IMR-90 (cell line): ENCODE data around the gene WDR48. TPM values are rescaled to one million over a fixed set of nuclear protein-coding genes. Genes with fewer than 3 reads are reported as not detected.

Experiments used
- ATAC-seq: fragments of 200-7000 bp; cut with Tn5 transposase; 2 replicates; pipeline ENCODE4 v1.9.1; 2020; ENCODE audit warnings: low read depth, mild to moderate bottlenecking, moderate library complexity
- BruUV-seq: library from RNA; stranded (reverse); fragments of 400-500 nt; replicated peaks from 2 replicates; lab custom pipeline; 2021; lab: Mats Ljungman, UMichigan
- CTCF ChIA-PET: fragments of 300-600 bp; formaldehyde crosslinking; extraction: SDS; loops from one replicate; lab custom pipeline; 2021; ENCODE audit warnings: antibody characterized with exemption; lab: Yijun Ruan, JAX
- POLR2A ChIA-PET: fragments of 300-600 bp; sonication (Branson Sonifier 250); formaldehyde crosslinking; loops from one replicate; lab custom pipeline; 2022; ENCODE audit warnings: antibody characterized with exemption; ENCODE audit not compliant: unreplicated experiment; lab: Charles Lee
- DNase-seq: peaks from one replicate; pipeline ENCODE4 v3.0.0; 2013
- H2AFZ ChIP-seq: replicated peaks from 2 replicates; pipeline ENCODE3; 2013; ENCODE audit warnings: low read length, mild to moderate bottlenecking; ENCODE audit not compliant: poor library complexity
- H2AK5ac ChIP-seq: 2 replicates; pipeline ENCODE4 v1.6.1; 2013; ENCODE audit warnings: low read depth, low read length, inconsistent platforms
- H2AK9ac ChIP-seq: replicated peaks from 2 replicates; pipeline ENCODE3; 2013; ENCODE audit warnings: mild to moderate bottlenecking, low read depth, low read length, moderate library complexity; ENCODE audit not compliant: poor library complexity
- H2BK120ac ChIP-seq: 2 replicates; pipeline ENCODE4 v1.6.1; 2013; ENCODE audit warnings: low read depth, low read length, inconsistent platforms
- H2BK15ac ChIP-seq: 3 replicates; pipeline ENCODE4 v1.6.1; 2013; ENCODE audit warnings: low read depth, low read length, inconsistent platforms
- H2BK20ac ChIP-seq: 2 replicates; pipeline ENCODE4 v1.6.1; 2013; ENCODE audit warnings: low read depth, mild to moderate bottlenecking, inconsistent platforms, low read length, moderate library complexity
- H2BK5ac ChIP-seq: 2 replicates; pipeline ENCODE4 v1.6.1; 2013; ENCODE audit warnings: mild to moderate bottlenecking, low read depth, low read length, inconsistent platforms; ENCODE audit not compliant: poor library complexity, severe bottlenecking
- H3K14ac ChIP-seq: replicated peaks from 2 replicates; pipeline ENCODE4 v1.6.1; 2013; ENCODE audit warnings: low read depth, low read length, inconsistent platforms
- H3K18ac ChIP-seq: 2 replicates; pipeline ENCODE4 v1.6.1; 2013; ENCODE audit warnings: low read depth, low read length, control low read depth
- H3K23ac ChIP-seq: 2 replicates; pipeline ENCODE4 v1.6.1; 2013; ENCODE audit warnings: low read depth, low read length, inconsistent platforms
- H3K27ac ChIP-seq: 2 replicates; pipeline ENCODE4 v1.5.1; 2013; ENCODE audit warnings: mild to moderate bottlenecking, control low read depth, low read length; ENCODE audit not compliant: insufficient read depth
- H3K27me3 ChIP-seq: 2 replicates; pipeline ENCODE4 v1.6.1; 2013; ENCODE audit warnings: low read length; ENCODE audit not compliant: control insufficient read depth, insufficient read depth
- H3K36me3 ChIP-seq: 2 replicates; pipeline ENCODE4 v1.6.1; 2013; ENCODE audit warnings: low read length, mixed read lengths; ENCODE audit not compliant: control insufficient read depth, insufficient read depth
- H3K4ac ChIP-seq: 2 replicates; pipeline ENCODE4 v1.6.1; 2013; ENCODE audit warnings: low read depth, low read length, inconsistent platforms
- H3K4me1 ChIP-seq: 2 replicates; pipeline ENCODE4 v1.6.1; 2013; ENCODE audit warnings: low read length, mixed read lengths; ENCODE audit not compliant: control insufficient read depth, insufficient read depth
- H3K4me2 ChIP-seq: 2 replicates; pipeline ENCODE4 v1.6.1; 2013; ENCODE audit warnings: low read depth, mild to moderate bottlenecking, control low read depth, low read length, moderate library complexity
- H3K4me3 ChIP-seq: 2 replicates; pipeline ENCODE4 v1.5.1; 2013; ENCODE audit warnings: low read depth, mild to moderate bottlenecking, control low read depth, low read length, moderate library complexity; ENCODE audit not compliant: insufficient read depth
- H3K56ac ChIP-seq: 2 replicates; pipeline ENCODE4 v1.6.1; 2013; ENCODE audit warnings: low read length, inconsistent platforms; ENCODE audit not compliant: insufficient read depth; ENCODE audit errors: extremely low read depth
- H3K79me1 ChIP-seq, 2 experiments: 2 replicates each; pipeline ENCODE4 v1.6.1; 2013; ENCODE audit warnings: low read length in 2 of 2, inconsistent platforms in 1 of 2, low read depth in 1 of 2
- H3K9ac ChIP-seq: 2 replicates; pipeline ENCODE4 v1.6.1; 2013; ENCODE audit warnings: low read depth, low read length, control low read depth
- H3K9me1 ChIP-seq: 2 replicates; pipeline ENCODE4 v1.6.1; 2013; ENCODE audit warnings: low read length, inconsistent platforms; ENCODE audit not compliant: insufficient read depth
- H3K9me3 ChIP-seq: 2 replicates; pipeline ENCODE4 v1.6.1; 2013; ENCODE audit warnings: low read length; ENCODE audit not compliant: control insufficient read depth, insufficient read depth
- H4K20me1 ChIP-seq: 2 replicates; pipeline ENCODE4 v1.6.1; 2013; ENCODE audit warnings: low read length, inconsistent platforms; ENCODE audit not compliant: insufficient read depth
- H4K5ac ChIP-seq: 2 replicates; pipeline ENCODE4 v1.6.1; 2013; ENCODE audit warnings: mild to moderate bottlenecking, low read depth, low read length, control low read depth
- H4K8ac ChIP-seq, 2 experiments: 2 replicates each; pipeline ENCODE4 v1.6.1; 2013; ENCODE audit warnings: low read depth in 2 of 2, low read length in 2 of 2, control low read depth in 1 of 2, inconsistent platforms in 1 of 2
- H4K91ac ChIP-seq: 2 replicates; pipeline ENCODE4 v1.6.1; 2013; ENCODE audit warnings: low read depth, low read length, inconsistent platforms; ENCODE audit not compliant: insufficient read depth
- BHLHE40 ChIP-seq: fragments of 150-350 bp; IDR thresholded peaks from 2 replicates; pipeline ENCODE4 v1.6.1; 2016; ENCODE audit warnings: mild to moderate bottlenecking, low read depth, low read length
- CEBPB ChIP-seq: IDR thresholded peaks from 2 replicates; pipeline ENCODE4 v1.6.1; 2012; ENCODE audit warnings: low read depth, low read length, improper control_type of control experiment
- CTCF ChIP-seq: conservative IDR thresholded peaks from 2 replicates; pipeline ENCODE4 v1.5.1; 2012; ENCODE audit warnings: mild to moderate bottlenecking, low read depth, low read length, improper control_type of control experiment
- ELK1 ChIP-seq: fragments of 150-350 bp; IDR thresholded peaks from 2 replicates; pipeline ENCODE4 v1.6.1; 2016; ENCODE audit warnings: low read depth, mild to moderate bottlenecking, low read length, moderate library complexity, borderline replicate concordance
- FOS ChIP-seq: fragments of 150-350 bp; IDR thresholded peaks from 2 replicates; pipeline ENCODE4 v1.6.1; 2016; ENCODE audit warnings: low read depth, low read length
- POLR2A ChIP-seq: IDR thresholded peaks from 2 replicates; pipeline ENCODE4 v1.6.1; 2012; ENCODE audit warnings: mild to moderate bottlenecking, low read depth, low read length
- WGBS, 2 experiments: methylation state at CpG; one replicate each; pipeline versions ENCODE4 v1.1.5 to v1.1.7; 2013; ENCODE audit warnings: missing lambda C conversion rate in 2 of 2; ENCODE audit not compliant: insufficient read length in 1 of 2; ENCODE audit errors: extremely low coverage in 2 of 2; 5-methylcytosine and 5-hydroxymethylcytosine counted together
- dilution Hi-C: fragments of 300-500 bp; cut with HindIII; formaldehyde crosslinking; loops from one replicate; pipeline ENCODE4 v1.14.3; 2018; ENCODE audit warnings: low sequenced_read_pairs; ENCODE audit not compliant: unreplicated experiment
- in situ Hi-C: fragments of 300-500 bp; cut with MboI; formaldehyde crosslinking; loops from 3 replicates; pipeline ENCODE4 v1.14.3; 2019; ENCODE audit warnings: low sequenced_read_pairs, inconsistent platforms, mixed read lengths
- intact Hi-C: fragments of 100-400 bp; cut with micrococcal nuclease; formaldehyde crosslinking; loops from 2 replicates; pipeline ENCODE4 v1.10.0; 2022
- polyA plus RNA-seq, 3 experiments: library from polyadenylated mRNA; depleted of rRNA; stranded (reverse); fragments of >200 nt; gene quantifications; 2 replicates each; pipeline ENCODE4 v1.2.3, GENCODE V29; 2012; ENCODE audit warnings: low replicate concordance in 1 of 3
- total RNA-seq: library from RNA; depleted of rRNA; stranded (reverse); fragments of >200 nt; gene quantifications from 2 replicates; pipeline ENCODE4 v1.2.3, GENCODE V29; 2012

Gene WDR48
- total and polyA plus RNA-seq, 2 of the 4 experiments (the other 2 are of a cell fraction) = 14.4 to 41.2 TPM

GRCh38 chr3:39114456-39114855, 62.6 kb downstream of the WDR48 start:
- ChIA-PET POLR2A (no interaction called here), CTCF (no interaction called here)
- in situ Hi-C loops = no loop called here

More at GRCh38 chr3:39114456-39114855, 62.6 kb downstream of the WDR48 start:
- no peaks in the 10 kb centered on the region for H3K79me1 ChIP-seq
- no peaks in the 10 kb centered on the region for H3K4me1 ChIP-seq
- H2BK20ac ChIP-seq = no peak overlapping the region
- no peak overlapping the region for H3K56ac ChIP-seq
- no peak overlapping the region for H4K91ac ChIP-seq
- H3K27me3 ChIP-seq = no peaks in the 10 kb centered on the region
- no peak overlapping the region for H2BK15ac ChIP-seq
- no peaks in the 10 kb centered on the region; the same call in 1 of the 2 replicates for H3K36me3 ChIP-seq
- H3K4me2 ChIP-seq = no peak overlapping the region
- H3K14ac ChIP-seq = no peak overlapping the region
- H3K23ac ChIP-seq = no peak overlapping the region
- TF ChIP-seq ELK1 (no peak), CEBPB (no peak), BHLHE40 (no peak), CTCF (no peak), FOS (no peak), POLR2A (no peak)
- no peak overlapping the region for H2BK5ac ChIP-seq
- no peak overlapping the region for H3K9ac ChIP-seq
- H3K27ac ChIP-seq = no peak overlapping the region
- H3K18ac ChIP-seq = no peak overlapping the region
- H2AFZ ChIP-seq = no peak overlapping the region
- no peak overlapping the region for H2AK9ac ChIP-seq
- BruUV-seq = no TSS peak
- ATAC-seq = no peak
- no CpG with 5 or more reads among the region's 5 CpGs for WGBS, 2 experiments
- no peak for DNase-seq
- H2BK120ac ChIP-seq = no peak overlapping the region
- H4K20me1 ChIP-seq = no peaks in the 10 kb centered on the region
- no peak overlapping the region for H2AK5ac ChIP-seq
- intact Hi-C loops = no loop called here
- no peak overlapping the region for H4K8ac ChIP-seq
- H3K4me3 ChIP-seq = no peak overlapping the region
- no peak overlapping the region for H4K5ac ChIP-seq
- H3K4ac ChIP-seq = no peak overlapping the region
- no peaks in the 10 kb centered on the region for H3K9me3 ChIP-seq
- dilution Hi-C loops = no loop called here
- no peaks in the 10 kb centered on the region; the same call in 1 of the 2 replicates for H3K9me1 ChIP-seq
